A549 treated with ZK216348 at 1 μM for 4 hours (cell line): ENCODE results near the gene IL27RA. TPM values are rescaled to one million over a fixed set of nuclear protein-coding genes. Genes with fewer than 3 reads are reported as not detected.

Experiments used
- total RNA-seq: library from RNA; stranded (reverse); fragments of 200-300 nt; extraction: Qiagen RNA extraction; gene quantifications from 5 replicates; pipeline ENCODE4 v1.2.3, GENCODE V29; 2022; ENCODE audit warnings: low read depth

Gene IL27RA
- total RNA-seq, result 5.7 to 10.9 TPM (median 9.8 TPM) in 5 replicates

DNA sequence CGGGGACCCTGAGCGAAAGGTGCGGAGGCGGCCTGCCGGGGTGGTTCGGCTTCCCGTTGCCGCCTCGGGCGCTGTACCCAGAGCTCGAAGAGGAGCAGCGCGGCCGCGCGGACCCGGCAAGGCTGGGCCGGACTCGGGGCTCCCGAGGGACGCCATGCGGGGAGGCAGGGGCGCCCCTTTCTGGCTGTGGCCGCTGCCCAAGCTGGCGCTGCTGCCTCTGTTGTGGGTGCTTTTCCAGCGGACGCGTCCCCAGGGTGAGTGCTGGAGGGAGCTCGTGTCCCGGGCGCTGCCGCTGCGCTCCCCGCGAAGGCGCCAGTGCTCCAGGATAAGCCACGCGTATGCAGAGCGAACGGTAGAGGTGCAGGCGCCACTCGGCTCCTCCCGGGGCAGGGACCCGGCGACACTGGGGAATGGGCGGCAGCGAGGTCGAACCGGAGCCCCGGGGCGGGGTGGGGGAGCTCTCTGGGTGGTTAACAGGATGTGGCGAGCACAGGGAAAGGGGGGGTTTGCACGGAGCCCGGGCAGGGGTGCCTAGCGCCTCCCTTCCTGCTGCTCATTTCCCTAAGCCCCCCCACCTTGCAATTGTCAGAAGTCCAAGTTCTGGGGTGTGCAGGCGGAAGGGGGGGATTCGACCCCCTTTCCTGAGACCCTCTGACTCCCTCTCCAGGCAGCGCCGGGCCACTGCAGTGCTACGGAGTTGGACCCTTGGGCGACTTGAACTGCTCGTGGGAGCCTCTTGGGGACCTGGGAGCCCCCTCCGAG, at the start of gene IL27RA:
Gene IL27RA, plus strand, starts transcription at position 44 of the 762 bp plus-strand sequence. Its CDS starts 111 bp downstream, at position 155.

DNA sequence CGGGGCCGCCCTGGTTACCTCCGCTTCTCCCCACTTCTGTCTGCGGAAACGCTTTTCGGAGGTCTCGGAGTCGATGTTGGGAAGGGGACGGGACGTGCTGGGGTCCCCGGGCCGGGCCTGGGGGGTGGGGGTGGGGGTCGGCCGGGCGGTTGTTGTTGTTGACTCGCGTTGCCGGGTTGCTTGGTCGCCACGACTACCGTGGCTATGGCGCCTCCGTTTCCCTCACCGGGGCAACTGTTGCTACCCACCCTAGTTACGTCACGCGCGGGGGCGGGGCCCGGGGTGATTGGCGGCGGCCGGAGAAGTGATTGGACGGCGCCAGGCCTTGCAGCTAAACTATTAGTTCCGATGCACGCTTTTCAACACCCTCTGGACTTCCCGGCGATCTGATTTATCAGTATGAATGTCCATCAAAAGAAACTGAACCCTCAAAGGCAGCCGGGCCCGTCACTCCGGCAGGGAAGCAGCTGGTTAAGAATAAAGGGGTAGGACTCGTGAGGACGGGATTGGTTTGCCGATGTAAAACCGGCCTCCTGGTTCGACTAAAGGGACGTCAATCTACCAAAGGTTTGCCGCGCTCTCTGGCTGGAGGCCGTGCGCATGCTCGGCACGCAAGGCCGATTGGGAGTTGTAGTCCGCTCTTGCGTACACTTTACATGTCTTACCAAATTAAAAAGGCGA, 25.3 kb upstream of the IL27RA start, which contains the start of gene RFX1:
Gene RFX1, minus strand, starts transcription at position 236 of the 681 bp plus-strand sequence. CDS start 12,477 bp downstream, outside the sequence.

DNA sequence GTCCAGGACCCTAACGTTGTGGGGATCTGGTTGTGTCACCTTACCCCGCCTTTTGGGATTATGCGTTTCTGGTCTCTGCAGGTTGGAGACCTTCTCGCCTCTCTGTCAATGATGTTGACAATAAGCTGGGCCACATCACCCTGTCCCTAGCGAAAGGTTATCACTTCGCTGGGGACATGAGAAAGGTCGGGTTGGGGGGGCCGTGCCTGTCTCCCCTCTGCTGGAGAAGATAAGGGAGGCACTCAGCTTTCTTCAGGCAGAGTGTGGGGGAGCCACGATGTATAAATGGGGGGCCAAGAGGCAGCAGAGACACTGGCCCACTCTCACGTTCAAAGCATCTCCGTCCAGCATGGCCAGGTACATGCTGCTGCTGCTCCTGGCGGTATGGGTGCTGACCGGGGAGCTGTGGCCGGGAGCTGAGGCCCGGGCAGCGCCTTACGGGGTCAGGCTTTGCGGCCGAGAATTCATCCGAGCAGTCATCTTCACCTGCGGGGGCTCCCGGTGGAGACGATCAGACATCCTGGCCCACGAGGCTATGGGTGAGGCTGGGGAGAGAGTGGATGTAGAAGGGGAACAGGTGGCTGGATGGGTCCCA, 3.6 kb upstream of the IL27RA start, which contains the start of gene RLN3:
Gene RLN3, plus strand, starts transcription at position 293 of the 595 bp plus-strand sequence. Its CDS starts 57 bp downstream, at position 350.

DNA sequence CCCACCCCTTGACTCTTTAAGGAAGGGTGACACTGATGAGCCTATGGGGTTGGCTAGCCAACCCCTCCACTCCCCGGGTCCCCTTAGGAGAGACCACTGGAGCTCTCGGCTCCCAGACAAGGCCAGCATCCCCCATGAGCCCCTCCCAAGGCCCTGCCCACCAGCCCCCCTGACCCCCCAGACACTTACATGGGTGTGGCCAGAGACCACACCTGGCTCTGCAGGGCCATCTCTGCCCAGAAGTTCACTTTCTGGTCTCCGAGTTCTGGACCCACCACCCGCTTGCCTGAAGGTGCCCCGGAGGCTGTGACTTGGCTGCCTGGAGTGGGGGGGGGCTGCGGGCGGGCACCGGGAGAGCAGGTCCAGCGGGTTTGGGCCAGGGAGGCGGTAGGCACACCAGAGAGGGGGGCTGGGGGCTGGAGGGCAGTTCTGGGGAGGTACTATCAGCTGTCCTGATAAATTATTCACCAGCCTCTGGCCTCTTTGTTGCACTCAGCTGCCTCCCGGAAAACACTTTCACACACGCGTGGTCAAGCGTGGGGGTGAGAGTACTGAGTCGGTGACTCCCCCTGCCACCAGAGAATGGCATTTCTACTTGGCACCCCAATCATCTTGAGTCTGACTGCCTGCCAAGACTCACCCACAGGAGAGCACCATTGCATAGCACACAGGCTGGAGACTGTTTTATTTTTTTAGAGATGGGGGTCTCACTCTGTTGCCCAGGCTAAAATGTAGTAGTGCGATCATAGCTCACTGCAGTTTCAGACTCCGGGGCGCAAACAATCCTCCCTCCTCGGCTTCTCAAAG, 30.4 kb downstream of the IL27RA start, which contains the start of gene PALM3:
Gene PALM3, minus strand, starts transcription at position 326 of the 807 bp plus-strand sequence. Its CDS starts 96 bp downstream, at position 230.

DNA sequence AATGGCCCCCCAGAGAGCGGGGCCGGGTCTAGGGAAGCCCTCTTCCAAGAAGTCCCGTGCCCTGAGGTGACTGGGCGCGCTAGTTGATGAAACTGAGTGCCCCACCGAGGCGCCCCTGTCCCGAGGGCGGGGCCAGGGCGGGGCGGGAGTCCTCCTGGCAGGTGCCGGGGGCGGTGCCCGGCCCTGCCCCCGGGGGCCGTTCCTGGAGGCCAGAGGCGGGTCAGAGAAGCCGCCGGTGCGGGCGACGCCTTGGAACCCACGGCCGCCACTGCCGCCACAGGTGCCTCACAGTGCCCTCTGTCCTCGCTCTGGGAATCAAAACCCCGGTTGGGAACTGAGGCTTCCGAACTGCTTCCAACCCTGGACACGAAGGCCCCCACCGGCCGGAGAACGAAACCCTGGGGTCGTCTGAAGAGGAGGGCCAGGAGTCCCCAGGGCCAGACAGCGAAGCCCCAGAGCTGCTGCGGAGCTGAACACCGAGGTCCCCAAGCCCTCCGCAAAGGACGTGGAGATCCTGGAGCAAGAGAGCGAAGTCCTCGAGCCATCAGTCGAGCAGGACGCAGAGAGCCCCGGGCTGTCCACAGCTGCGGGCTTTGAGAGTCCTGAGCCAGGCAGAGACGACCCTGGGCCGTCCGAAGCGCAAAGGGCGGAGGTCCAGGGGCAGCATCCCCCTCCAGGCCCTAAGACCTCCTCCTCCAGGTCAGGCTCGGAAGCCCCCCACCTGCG, 41.1 kb downstream of the IL27RA start, which contains the start of gene MISP3:
Gene MISP3, plus strand, starts transcription at position 252 of the 726 bp plus-strand sequence. CDS start 524 bp downstream, outside the sequence.

DNA sequence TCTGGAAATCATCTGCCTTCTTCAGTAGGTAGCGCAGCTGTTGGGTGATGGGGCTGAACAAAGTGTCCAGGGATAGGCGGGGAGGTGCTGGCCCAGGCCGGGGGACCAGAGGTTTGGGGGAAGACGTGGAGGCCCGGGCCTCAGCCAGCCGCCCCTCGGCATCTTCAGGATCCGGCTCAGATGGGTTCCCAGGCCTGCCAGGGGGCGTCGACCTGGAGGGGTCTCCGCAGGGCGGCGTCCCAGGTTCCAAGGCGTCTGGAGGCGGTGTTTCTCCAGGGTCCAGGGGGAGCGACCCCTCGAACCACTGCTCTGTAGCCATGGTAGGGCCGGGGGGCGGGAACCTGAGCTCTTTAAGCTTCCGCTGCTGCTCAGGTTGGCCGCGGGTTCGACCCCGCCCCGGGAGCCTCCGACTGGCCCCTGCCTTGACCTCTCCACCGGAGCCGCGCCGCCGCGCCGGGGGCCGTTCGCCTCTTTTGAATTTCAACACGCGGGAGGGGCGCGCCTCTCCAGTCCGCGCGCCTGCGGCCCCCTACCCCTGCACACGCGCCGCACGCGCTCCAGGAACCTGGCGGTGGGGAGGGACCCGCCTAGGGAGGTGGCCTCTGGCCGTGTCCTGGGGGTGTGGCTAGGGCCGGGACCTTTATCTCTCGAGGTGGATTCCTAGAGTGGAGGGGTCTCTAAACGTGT, 53.9 kb downstream of the IL27RA start, which contains the start of gene C19orf67:
Gene C19orf67, minus strand, starts transcription at position 475 of the 687 bp plus-strand sequence. Its CDS starts 156 bp downstream, at position 319.

DNA sequence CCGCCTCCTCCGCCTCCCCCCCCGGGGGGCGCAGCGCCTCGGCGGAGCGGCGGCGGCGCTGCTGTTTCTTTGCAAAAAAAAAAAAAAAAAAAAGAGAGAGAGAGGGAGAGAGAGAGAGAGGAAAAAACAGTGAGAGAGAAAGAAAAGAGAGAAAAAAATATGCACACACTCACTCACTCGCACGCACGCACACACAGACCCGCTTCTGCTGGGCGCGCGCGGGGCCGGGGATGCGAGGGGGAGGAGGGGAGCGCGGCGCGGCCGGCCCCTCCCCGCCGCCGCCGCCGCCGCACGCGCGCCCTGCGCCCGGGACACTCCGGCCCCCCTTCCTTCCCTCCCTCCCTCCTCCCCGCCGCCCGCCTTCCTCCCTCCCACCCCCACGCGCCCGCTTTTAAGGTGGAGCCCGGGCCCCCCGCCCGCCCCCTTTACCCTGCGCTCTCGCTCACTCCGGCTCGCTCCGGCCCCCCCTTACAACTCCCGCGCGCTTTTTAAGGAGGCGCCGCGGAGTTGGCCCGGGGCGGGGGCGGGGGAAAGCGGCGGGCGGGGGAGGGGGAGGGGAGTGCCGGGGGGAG, 59.0 kb downstream of the IL27RA start, which contains the start of gene SAMD1:
Gene SAMD1, minus strand, starts transcription at position 243 of the 572 bp plus-strand sequence.

Other genes starting within 250 kb of the IL27RA start
- gene ZSWIM4, start 236.3 kb upstream of the IL27RA start, total RNA-seq, result 3.2 to 6.8 TPM (median 6.0 TPM) in 5 replicates
- gene NANOS3, start 154.6 kb upstream of the IL27RA start, total RNA-seq, result 2.3 to 3.7 TPM (median 2.6 TPM) in 5 replicates
- 0.14 to 0.85 TPM (median 0.56 TPM) in 4 of 5 replicates, not detected in the other for gene BRME1, start 125.6 kb upstream of the IL27RA start, total RNA-seq
- gene CC2D1A, start 125.6 kb upstream of the IL27RA start, total RNA-seq, result 7.6 to 11.7 TPM (median 10.5 TPM) in 5 replicates
- 0.95 to 1.7 TPM (median 1.0 TPM) in 5 replicates for gene PODNL1, start 93.3 kb upstream of the IL27RA start, total RNA-seq
- gene DCAF15, start 79.3 kb upstream of the IL27RA start, total RNA-seq, result 14.5 to 26.5 TPM (median 22.0 TPM) in 5 replicates
- 2.2 to 6.5 TPM (median 5.8 TPM) in 5 replicates for gene RFX1, start 25.4 kb upstream of the IL27RA start, total RNA-seq
- gene RLN3, start 3.6 kb upstream of the IL27RA start, total RNA-seq, result not detected in 5 replicates
- 1.4 to 3.5 TPM (median 1.8 TPM) in 5 replicates for gene PALM3, start 30.3 kb downstream of the IL27RA start, total RNA-seq
- 2.1 to 5.4 TPM (median 3.9 TPM) in 5 replicates for gene MISP3, start 41.0 kb downstream of the IL27RA start, total RNA-seq
- gene C19orf67, start 54.0 kb downstream of the IL27RA start, total RNA-seq, result not detected in 5 replicates
- 25.4 to 49.0 TPM (median 42.9 TPM) in 5 replicates for gene SAMD1, start 59.0 kb downstream of the IL27RA start, total RNA-seq
- gene PRKACA, start 86.0 kb downstream of the IL27RA start, total RNA-seq, result 33.3 to 37.7 TPM (median 34.9 TPM) in 5 replicates
- 24.7 to 33.8 TPM (median 33.5 TPM) in 5 replicates for gene ASF1B, start 104.8 kb downstream of the IL27RA start, total RNA-seq
- 2.3 to 5.8 TPM (median 5.1 TPM) in 5 replicates for gene ADGRL1, start 174.4 kb downstream of the IL27RA start, total RNA-seq